Body of pancreas (tissue), 4 donors: Measurements from ENCODE around the gene ADGRD2. TPM values are rescaled to one million over a fixed set of nuclear protein-coding genes. Genes with fewer than 3 reads are reported as not detected.

Experiments used
- ATAC-seq: fragments of 150-250 bp; one replicate; pipeline ENCODE4 v1.9.1; 2016
- DNase-seq, 4 donors: peaks; one replicate each; pipeline ENCODE4 v3.0.0-alpha.2; 2019
- H3K27ac ChIP-seq, 4 donors: fragments of 200-600 bp; sonication (generic); 1 replicate in 3 of 4; 2 replicates in 1 of 4; pipeline versions ENCODE4 v1.5.1 to v1.6.1; 2016 to 2019; ENCODE audit warnings: mild to moderate bottlenecking in 1 of 4, mixed read lengths in 1 of 4, moderate library complexity in 1 of 4
- H3K27me3 ChIP-seq, 2 donors: fragments of 200-600 bp; sonication (generic); one replicate each; pipeline ENCODE4 v1.6.0; 2016; ENCODE audit warnings: mild to moderate bottlenecking in 1 of 2
- H3K36me3 ChIP-seq, 2 donors: fragments of 200-600 bp; sonication (generic); replicated peaks in 1 of 2; 2 replicates each; pipeline ENCODE4 v1.5.1; 2016; ENCODE audit warnings: low read depth in 2 of 2; ENCODE audit not compliant: insufficient read depth in 1 of 2
- H3K4me1 ChIP-seq: fragments of 200-600 bp; sonication (generic); one replicate; pipeline ENCODE4 v1.6.0; 2016
- H3K4me3 ChIP-seq, 2 donors: fragments of 200-600 bp; sonication (generic); 1 replicate in 1 of 2; 2 replicates in 1 of 2; pipeline ENCODE4 v1.5.1; 2016 to 2019
- H3K9me3 ChIP-seq, 3 donors: fragments of 200-600 bp; sonication (generic); 1 replicate in 2 of 3; 2 replicates in 1 of 3; pipeline ENCODE4 v1.5.1; 2016
- CTCF ChIP-seq, 7 experiments: fragments of 450-650 bp in 4 of 7; fragments of 200-600 bp in 3 of 7; sonication (generic) in 3 of 7; IDR thresholded peaks; one replicate each; pipeline ENCODE4 v1.5.1; 2016 to 2019; ENCODE audit warnings: antibody characterized with exemption in 7 of 7
- POLR2A ChIP-seq, 3 donors: fragments of 450-650 bp; IDR thresholded peaks; one replicate each; pipeline ENCODE4 v1.6.1; 2016; ENCODE audit warnings: antibody characterized with exemption in 3 of 3, mild to moderate bottlenecking in 2 of 3
- WGBS, 2 donors: methylation state at CpG; one replicate each; pipeline ENCODE4 v1.1.5; 2017; 5-methylcytosine and 5-hydroxymethylcytosine counted together
- intact Hi-C: fragments of 100-400 bp; cut with DNase I; formaldehyde crosslinking; loops from one replicate; pipeline ENCODE4 v1.15.1; 2023
- total RNA-seq, 2 donors: library from RNA; depleted of rRNA; stranded (reverse); fragments of >200 nt; gene quantifications; one replicate each; pipeline ENCODE4 v1.1.0, GENCODE V29; 2016

The ADGRD2 gene
- total RNA-seq, 2 donors from 2014 or later, result not detected

DNA sequence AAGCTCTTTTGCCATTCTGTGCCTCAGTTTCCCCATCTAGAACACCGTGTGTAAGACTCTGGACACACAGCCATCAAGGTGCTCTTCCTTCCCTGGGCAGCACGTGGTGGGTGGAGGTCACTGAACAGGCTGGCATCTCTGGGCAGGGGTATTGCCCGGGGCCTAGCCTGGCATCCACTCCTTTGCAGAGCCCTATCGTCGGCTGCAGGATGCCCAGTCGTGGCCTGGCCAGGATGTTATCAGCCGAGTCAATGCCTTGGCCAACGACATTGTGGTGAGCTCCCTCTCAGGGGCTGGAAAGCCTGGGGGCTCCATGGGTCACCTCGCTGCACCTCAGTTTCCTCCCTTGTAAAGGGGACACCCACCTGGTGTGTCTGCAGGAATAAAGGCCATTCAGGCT is 4.0 kb downstream of the ADGRD2 start:
- TF ChIP-seq CTCF (IDR thresholded peaks at IDR 0.05) (no peak), POLR2A (IDR thresholded peaks at IDR 0.05) (no peak)
- Histone ChIP-seq H3K36me3 (no peaks in the 10 kb centered on the region), H3K4me1 (peaks cover 14% of the 10 kb centered on the region), H3K27ac (no peak overlapping the region), H3K9me3 (no peaks in the 10 kb centered on the region), H3K4me3 (no peak overlapping the region), H3K27me3 (peaks cover 0 to 6% of the 10 kb centered on the region in 2 donors)
- 78 to 80% methylated on average over 1 to 9 of the region's 9 CpGs for WGBS, 2 donors
- DNase-seq, result no peak
- intact Hi-C loops, result no loop called here
- ATAC-seq, result no peak

DNA sequence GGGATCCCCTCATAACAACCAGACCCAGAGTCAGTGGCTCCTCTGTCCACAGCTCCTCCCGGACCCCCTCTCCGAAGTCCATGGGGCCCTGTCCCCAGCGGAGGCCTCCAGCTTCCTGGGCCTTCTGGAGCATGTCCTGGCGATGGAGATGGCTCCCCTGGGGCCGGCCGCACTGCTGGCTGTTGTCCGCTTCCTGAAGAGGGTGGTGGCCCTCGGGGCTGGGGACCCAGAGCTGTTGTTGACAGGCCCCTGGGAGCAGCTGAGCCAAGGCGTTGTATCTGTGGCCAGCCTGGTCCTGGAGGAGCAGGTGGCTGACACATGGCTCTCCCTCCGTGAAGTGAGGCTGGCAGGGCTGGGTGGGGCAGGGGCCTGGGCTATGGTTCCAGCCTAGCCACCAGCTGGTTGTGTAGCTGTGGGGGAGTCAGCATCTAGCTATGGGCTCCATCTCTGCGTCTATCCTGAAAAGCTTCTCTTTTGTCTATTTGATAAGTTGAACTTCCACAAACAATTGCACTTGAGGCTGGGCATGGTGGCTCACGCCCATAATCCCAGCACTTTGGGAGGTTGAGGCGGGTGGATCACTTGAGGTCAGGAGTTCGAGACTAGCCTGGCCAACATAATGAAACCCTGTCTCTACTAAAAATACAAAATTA is 4.7 kb downstream of the ADGRD2 start:
- DNase-seq (no peak), ATAC-seq (no peak)
- 78 to 92% methylated on average over 7 to 14 of the region's 14 CpGs for WGBS, 2 donors
- Histone ChIP-seq H3K4me1 (peaks cover 14% of the 10 kb centered on the region), H3K9me3 (no peaks in the 10 kb centered on the region), H3K36me3 (no peaks in the 10 kb centered on the region), H3K4me3 (no peak overlapping the region), H3K27ac (no peak overlapping the region), H3K27me3 (peaks cover 0 to 6% of the 10 kb centered on the region in 2 donors)
- intact Hi-C loops, result no loop called here
- no peak for TF ChIP-seq CTCF (IDR thresholded peaks at IDR 0.05)
- no peak for TF ChIP-seq POLR2A (IDR thresholded peaks at IDR 0.05)

DNA sequence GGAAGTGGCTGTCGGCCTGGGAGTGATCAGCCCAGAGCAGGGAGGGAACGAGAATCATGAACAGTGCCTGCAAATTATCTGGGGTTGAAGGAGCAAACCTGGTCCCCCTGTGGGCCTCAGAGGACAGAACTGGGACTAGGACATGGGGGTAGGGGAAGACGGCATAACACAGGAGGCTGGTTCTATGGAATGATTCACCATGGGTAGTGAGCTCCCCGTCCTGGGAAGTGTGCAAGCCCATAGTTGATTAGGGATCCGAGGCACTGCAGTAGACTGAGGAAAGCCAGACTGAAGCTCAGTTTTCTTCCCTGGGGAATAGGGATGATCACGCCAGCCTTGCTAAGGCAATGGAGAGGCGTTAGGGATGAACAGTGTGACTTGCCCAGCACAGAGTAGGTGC is 5.6 kb downstream of the ADGRD2 start:
- Histone ChIP-seq H3K27me3 (peaks cover 0 to 6% of the 10 kb centered on the region in 2 donors), H3K9me3 (no peaks in the 10 kb centered on the region), H3K4me1 (peaks cover 9% of the 10 kb centered on the region), H3K36me3 (no peaks in the 10 kb centered on the region), H3K27ac (no peak overlapping the region), H3K4me3 (no peak overlapping the region)
- ATAC-seq, result no peak
- DNase-seq, result no peak
- WGBS, 2 donors, result 60 to 80% methylated on average over 7 of the region's 7 CpGs
- TF ChIP-seq POLR2A (IDR thresholded peaks at IDR 0.05) (no peak), CTCF (IDR thresholded peaks at IDR 0.05) (no peak)
- intact Hi-C loops, result no loop called here

DNA sequence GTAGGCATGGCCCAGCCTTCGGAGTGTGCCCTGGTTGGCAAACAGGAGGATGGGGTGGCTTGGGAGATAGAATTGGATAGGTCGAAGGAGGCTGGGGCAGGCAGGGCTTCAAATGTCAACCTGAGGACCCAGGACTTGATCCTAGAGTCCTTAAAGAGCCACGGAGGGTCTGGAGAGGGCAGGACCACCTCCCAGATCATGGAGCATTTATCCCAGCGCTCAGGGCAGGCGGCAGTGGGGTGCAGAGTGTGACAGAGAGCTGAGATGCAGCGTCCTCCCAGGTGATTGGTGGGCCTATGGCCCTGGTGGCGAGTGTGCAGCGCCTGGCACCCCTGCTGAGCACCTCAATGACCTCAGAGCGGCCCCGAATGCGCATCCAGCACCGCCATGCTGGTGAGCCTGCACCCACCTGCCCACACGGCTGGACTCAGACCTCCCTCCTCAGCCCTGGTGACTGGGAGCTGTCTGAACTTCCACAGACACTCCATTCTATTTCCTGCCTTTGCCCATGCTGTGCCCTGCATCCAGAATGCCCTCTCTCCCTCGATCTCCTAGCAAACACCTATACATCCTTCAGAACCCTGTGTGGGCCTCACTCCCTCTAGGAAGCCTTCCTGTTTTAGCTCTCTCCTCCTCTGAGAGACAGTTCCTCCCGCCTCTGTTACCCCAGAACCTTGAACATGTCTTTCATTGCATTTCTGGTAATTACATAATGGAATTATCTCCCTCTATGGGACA is 6.3 kb downstream of the ADGRD2 start:
- Histone ChIP-seq H3K4me1 (peaks cover 6% of the 10 kb centered on the region), H3K36me3 (no peaks in the 10 kb centered on the region), H3K27ac (no peak overlapping the region), H3K4me3 (no peak overlapping the region), H3K27me3 (peaks cover 0 to under 1% of the 10 kb centered on the region in 2 donors), H3K9me3 (no peaks in the 10 kb centered on the region)
- TF ChIP-seq CTCF (IDR thresholded peaks at IDR 0.05) (no peak), POLR2A (IDR thresholded peaks at IDR 0.05) (no peak)
- no peak for DNase-seq
- no peak for ATAC-seq
- intact Hi-C loops, result no loop called here
- 65 to 68% methylated on average over 10 to 15 of the region's 15 CpGs for WGBS, 2 donors
